HG02973 (cell line): Measurements from ENCODE around the gene GINS1.

Experiments used
- ATAC-seq: cut with Tn5 transposase; IDR thresholded peaks from one replicate; pipeline ENCODE4 v1.9.1; 2021; ENCODE audit warnings: moderate library complexity; ENCODE audit not compliant: unreplicated experiment

Gene GINS1

GRCh38 chr20:25453035-25453810 lies 45.8 kb downstream of the GINS1 start:
- ATAC-seq, result no peak

- ATAC-seq, result no peak
Measured at GRCh38 chr20:25454153-25454900, 46.9 kb downstream of the GINS1 start.

- no peak for ATAC-seq
Measured at GRCh38 chr20:25457886-25458680, 50.6 kb downstream of the GINS1 start.

- no peak for ATAC-seq
Measured at GRCh38 chr20:25459111-25459830, 51.8 kb downstream of the GINS1 start.

DNA sequence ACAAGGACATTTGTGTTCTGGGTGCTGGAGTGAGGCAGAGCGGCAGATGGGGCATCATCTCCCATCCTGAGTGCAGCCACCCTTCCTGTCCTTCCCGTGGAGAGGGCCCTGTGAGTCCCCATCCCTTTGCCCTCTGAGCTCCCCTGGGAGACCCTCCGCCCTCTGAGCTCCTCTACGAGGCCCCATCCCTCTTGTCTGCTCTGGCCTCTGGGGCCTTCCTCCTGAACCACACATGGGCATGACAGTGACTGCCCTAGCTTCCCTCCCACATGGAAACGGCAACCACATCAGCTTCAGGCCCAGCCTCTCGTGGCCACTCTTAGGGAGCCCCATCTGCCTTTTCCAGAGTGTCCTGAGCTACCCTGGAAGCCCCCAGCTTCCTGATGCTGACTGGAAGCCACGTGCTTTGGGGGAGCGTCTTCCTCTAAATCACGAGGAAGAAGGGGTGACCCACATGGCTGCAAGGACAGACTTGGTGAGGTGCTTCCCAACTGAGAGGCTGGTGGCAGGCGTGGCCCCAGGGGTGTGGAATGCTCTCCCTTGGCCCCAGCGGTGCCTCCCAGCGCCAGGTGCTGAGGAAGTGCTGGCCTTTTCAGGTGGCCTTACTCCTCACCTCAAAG lies 52.6 kb downstream of the GINS1 start:
- ATAC-seq, result no peak

- ATAC-seq, result no peak
Measured at GRCh38 chr20:25460566-25461280, 53.2 kb downstream of the GINS1 start.

DNA sequence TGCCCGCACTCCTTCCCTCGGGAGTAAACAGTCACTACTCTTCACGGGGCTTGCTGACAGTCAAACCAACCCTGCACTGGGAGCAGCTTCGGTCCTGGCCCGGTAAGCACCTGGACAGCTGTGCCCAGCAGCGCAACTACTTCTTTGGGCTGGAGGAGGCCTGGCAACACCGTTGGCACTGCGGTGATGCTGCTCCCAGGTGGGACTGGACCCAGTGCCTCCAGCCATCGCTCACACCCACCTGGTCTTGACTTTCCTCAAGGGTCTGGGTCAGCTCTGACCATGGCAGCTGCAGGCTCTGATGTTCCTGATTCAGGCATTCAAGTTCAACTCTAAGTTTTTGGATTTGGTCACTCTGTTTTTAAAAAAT lies 53.8 kb downstream of the GINS1 start:
- no peak for ATAC-seq

GRCh38 chr20:25461786-25462545 lies 54.5 kb downstream of the GINS1 start:
- no peak for ATAC-seq

DNA sequence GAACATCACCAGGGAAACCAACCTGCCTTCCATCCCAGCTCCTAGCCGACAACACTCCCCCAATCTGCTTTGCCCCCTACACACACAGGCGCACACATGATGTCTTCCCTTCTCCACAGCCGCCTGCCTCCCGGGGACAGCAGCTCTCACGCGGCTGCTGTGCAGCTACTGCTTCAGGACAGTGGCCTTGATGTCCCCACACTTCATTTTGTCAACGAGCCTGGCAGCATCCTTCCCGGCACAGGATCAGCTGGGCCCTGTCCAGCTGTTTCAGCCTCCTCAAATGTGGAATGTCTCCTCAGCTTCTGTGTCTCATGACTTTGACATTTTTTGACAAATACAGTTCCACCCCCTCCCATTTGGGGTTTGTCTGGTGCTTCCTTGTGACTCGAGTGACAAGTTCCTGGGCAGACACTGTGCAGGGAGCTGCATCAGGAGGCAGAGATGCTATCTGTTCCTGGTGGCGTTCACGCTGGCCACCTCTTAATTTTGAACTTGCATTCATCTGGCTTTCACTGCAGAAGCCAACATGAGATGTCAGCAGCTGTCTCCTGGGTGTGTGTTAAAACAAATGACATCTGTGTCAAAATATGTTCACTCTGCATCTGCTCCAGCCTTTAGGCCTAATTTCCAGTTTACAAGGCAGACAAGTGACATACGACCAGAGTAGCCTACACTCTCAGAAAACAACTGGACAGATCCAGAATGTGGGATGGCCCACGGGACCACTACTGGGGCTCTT lies 57.2 kb downstream of the GINS1 start:
- ATAC-seq, result no peak

- ATAC-seq, result no peak
Measured at GRCh38 chr20:25465243-25466135, 58.0 kb downstream of the GINS1 start.

DNA sequence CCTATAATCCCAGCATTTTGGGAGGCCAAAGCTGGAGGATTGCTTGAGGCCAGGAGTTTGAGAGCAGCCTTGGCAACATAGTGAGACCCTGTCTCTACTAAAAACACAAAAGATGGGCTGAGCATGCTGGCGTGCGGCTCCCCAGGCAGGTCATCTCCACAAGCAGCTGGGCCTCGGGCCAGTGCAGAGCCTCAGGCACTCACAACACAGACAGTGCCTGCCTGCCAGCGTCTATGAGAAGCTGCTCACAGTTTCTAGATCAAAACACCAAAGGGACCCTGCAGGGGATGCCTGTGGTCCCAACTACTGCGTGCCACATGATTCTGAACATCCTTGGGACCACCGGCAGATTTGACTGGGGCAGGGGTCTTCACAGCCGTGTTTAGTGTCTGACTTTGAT lies 59.4 kb downstream of the GINS1 start:
- ATAC-seq, result no peak

DNA sequence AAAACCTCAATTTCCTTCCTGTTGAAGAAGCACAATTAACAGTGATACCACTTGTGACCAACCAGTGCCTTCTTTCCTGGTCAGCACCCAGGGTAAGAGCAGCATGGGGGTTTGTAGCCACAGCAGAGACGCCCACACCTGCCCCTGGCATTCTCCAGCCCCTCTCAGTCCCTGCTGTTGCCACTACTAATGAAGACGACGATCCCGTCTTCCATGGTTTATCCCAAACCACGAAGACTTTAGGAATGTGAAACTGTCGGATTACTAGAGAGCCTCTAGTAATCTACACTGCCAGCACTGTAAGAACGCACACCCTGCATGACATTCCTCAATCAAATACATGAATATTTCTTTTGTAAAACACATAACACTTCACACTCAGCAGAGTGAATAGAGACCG lies 60.0 kb downstream of the GINS1 start:
- no peak for ATAC-seq

GRCh38 chr20:25468126-25469075 lies 60.9 kb downstream of the GINS1 start:
- no peak for ATAC-seq

- ATAC-seq, result no peak
Measured at GRCh38 chr20:25469558-25469957, 62.1 kb downstream of the GINS1 start.

- ATAC-seq, result no peak
Measured at GRCh38 chr20:25470045-25470444, 62.6 kb downstream of the GINS1 start.

- no peak for ATAC-seq
Measured at GRCh38 chr20:25471020-25471419, 63.5 kb downstream of the GINS1 start.
